HepG2 (cell line): ENCODE data around the gene CFTR. TPM values are rescaled to one million over a fixed set of nuclear protein-coding genes. Genes with fewer than 3 reads are reported as not detected.

ENCODE experiments used
- ATAC-seq: fragments of 200-7000 bp; cut with Tn5 transposase; 3 replicates; pipeline ENCODE4 v1.9.1; 2020; ENCODE audit warnings: mild to moderate bottlenecking, moderate library complexity
- BruUV-seq: library from RNA; stranded (reverse); fragments of 400-500 nt; replicated peaks from 2 replicates; lab custom pipeline; 2021; lab: Mats Ljungman, UMichigan
- CTCF ChIA-PET: fragments of 300-600 bp; formaldehyde crosslinking; extraction: SDS; loops from one replicate; lab custom pipeline; 2021; ENCODE audit warnings: low total read pairs, inconsistent platforms, low intra/inter-chr PET ratio; lab: Yijun Ruan, JAX
- POLR2A ChIA-PET: fragments of 350-600 bp; sonication (Branson Sonifier 250); formaldehyde crosslinking; loops from one replicate; lab custom pipeline; 2020; ENCODE audit warnings: antibody characterized with exemption, inconsistent platforms; lab: Yijun Ruan, JAX
- DNase-seq: peaks from one replicate; pipeline ENCODE4 v3.0.0-alpha.2; 2015; ENCODE audit warnings: low spot score
- FAIRE-seq: peaks from 3 replicates; lab custom pipeline; 2011; peaks lifted over from hg19 to GRCh38; lab: Jason Lieb, UNC
- H2AFZ ChIP-seq: one replicate; pipeline ENCODE4 v1.6.1; 2011; ENCODE audit warnings: low read length, inconsistent platforms
- H3K27ac ChIP-seq: fragments of 300-600 bp; 3 replicates; pipeline ENCODE4 v1.8.0; 2011; ENCODE audit warnings: mixed run types, mild to moderate bottlenecking, mixed read lengths, low read length, inconsistent platforms; ENCODE audit not compliant: insufficient read depth; ENCODE audit errors: extremely low read length
- H3K27me3 ChIP-seq, 2 experiments: fragments of 200-600 bp in 1 of 2; 2 replicates in 1 of 2; 3 replicates in 1 of 2; pipeline versions ENCODE4 v1.6.0 to v1.8.0; 2011; ENCODE audit warnings: low read length in 2 of 2, mild to moderate bottlenecking in 2 of 2, moderate library complexity in 2 of 2, inconsistent platforms in 1 of 2; ENCODE audit not compliant: insufficient read depth in 2 of 2, control insufficient read depth in 1 of 2
- H3K36me3 ChIP-seq, 2 experiments: fragments of 200-600 bp in 1 of 2; replicated peaks in 1 of 2; 2 replicates in 1 of 2; 3 replicates in 1 of 2; pipeline versions ENCODE4 v1.5.1 to v1.8.0; 2011; ENCODE audit warnings: low read length in 2 of 2, inconsistent platforms in 1 of 2; ENCODE audit not compliant: insufficient read depth in 2 of 2, control insufficient read depth in 1 of 2
- H3K4me1 ChIP-seq: 2 replicates; pipeline ENCODE4 v1.5.1; 2012; ENCODE audit warnings: low read length, inconsistent platforms; ENCODE audit not compliant: insufficient read depth
- H3K4me2 ChIP-seq: 2 replicates; pipeline ENCODE4 v1.6.0; 2011; ENCODE audit warnings: low read depth, low read length, inconsistent platforms
- H3K4me3 ChIP-seq, 3 experiments: fragments of 200-600 bp in 1 of 3; sonication (generic), shearing (Covaris generic) in 1 of 3; replicated peaks in 1 of 3; 2 replicates each; pipeline ENCODE4 v1.5.1; 2011 to 2016; ENCODE audit warnings: low read length in 3 of 3, inconsistent platforms in 2 of 3, low read depth in 2 of 3, mild to moderate bottlenecking in 2 of 3, control low read depth in 1 of 3, mixed read lengths in 1 of 3; ENCODE audit not compliant: insufficient read depth in 1 of 3
- H3K79me2 ChIP-seq: one replicate; pipeline ENCODE4 v1.6.1; 2011; ENCODE audit warnings: low read length, inconsistent platforms; ENCODE audit not compliant: insufficient read depth
- H3K9ac ChIP-seq: 2 replicates; pipeline ENCODE4 v1.6.0; 2011; ENCODE audit warnings: mild to moderate bottlenecking, low read depth, low read length, inconsistent platforms; ENCODE audit not compliant: insufficient read depth
- H3K9me3 ChIP-seq: 2 replicates; pipeline ENCODE4 v1.5.1; 2012; ENCODE audit warnings: mild to moderate bottlenecking, low read length
- H4K20me1 ChIP-seq: 2 replicates; pipeline ENCODE4 v1.6.0; 2011; ENCODE audit warnings: inconsistent platforms, mild to moderate bottlenecking, low read length, moderate library complexity; ENCODE audit not compliant: insufficient read depth
- CHD4 ChIP-seq: fragments of 200-600 bp; sonication (generic); IDR thresholded peaks from 2 replicates; pipeline ENCODE4 v1.7.0; 2017; ENCODE audit warnings: mild to moderate bottlenecking, low read length, borderline replicate concordance
- MED8 ChIP-seq: sonication (generic); formaldehyde crosslinking; IDR thresholded peaks from 2 replicates; pipeline ENCODE4 v1.8.1; 2023; ENCODE audit warnings: mild to moderate bottlenecking, missing genetic modification reagents; ENCODE audit not compliant: insufficient replicate concordance
- MIER3 ChIP-seq: IDR thresholded peaks from 2 replicates; pipeline ENCODE4 v1.6.1; 2016; ENCODE audit warnings: missing compliant biosample characterization, borderline replicate concordance
- NBN ChIP-seq: fragments of 450-650 bp; conservative IDR thresholded peaks from 2 replicates; pipeline ENCODE4 v1.6.1; 2017
- PRDM15 ChIP-seq: sonication (generic); formaldehyde crosslinking; IDR thresholded peaks from 2 replicates; pipeline ENCODE4 v1.4.0; 2020; ENCODE audit warnings: missing genetic modification reagents
- SMC3 ChIP-seq: IDR thresholded peaks from 2 replicates; pipeline ENCODE4 v1.6.1; 2011; ENCODE audit warnings: low read length, improper control_type of control experiment
- ZNF10 ChIP-seq: sonication (generic); formaldehyde crosslinking; IDR thresholded peaks from 2 replicates; pipeline ENCODE4 v1.4.0; 2020; ENCODE audit warnings: mild to moderate bottlenecking, low read depth, missing genetic modification reagents, borderline replicate concordance
- ZNF691 ChIP-seq: sonication (generic); formaldehyde crosslinking; IDR thresholded peaks from 2 replicates; pipeline ENCODE4 v1.4.0; 2020; ENCODE audit warnings: missing genetic modification reagents, low read depth, mild to moderate bottlenecking, borderline replicate concordance
- ZNF841 ChIP-seq: sonication (generic); formaldehyde crosslinking; IDR thresholded peaks from 2 replicates; pipeline ENCODE4 v1.8.1; 2023; ENCODE audit warnings: missing genetic modification reagents, borderline replicate concordance
- WGBS: methylation state at CpG from one replicate; pipeline ENCODE4 v1.1.6; 2017; ENCODE audit warnings: low lambda C conversion rate; 5-methylcytosine and 5-hydroxymethylcytosine counted together
- in situ Hi-C: cut with HindIII; loops from 2 replicates; pipeline ENCODE4 v1.10.0; 2017; ENCODE audit warnings: low pct_unique_long_range_greater_than_20kb; ENCODE audit not compliant: extremely low pct_ligation_motif_present
- intact Hi-C: fragments of 100-400 bp; cut with micrococcal nuclease; formaldehyde crosslinking; loops from one replicate; pipeline ENCODE4 v1.10.0; 2022; ENCODE audit not compliant: unreplicated experiment
- polyA plus RNA-seq, 8 experiments: library from polyadenylated mRNA; depleted of rRNA in 3 of 8; stranded (reverse) in 7 of 8; unstranded in 1 of 8; fragments of >200 nt; fragmentation: Illumina TruSeq in 4 of 8; extraction: Trizol in 4 of 8; gene quantifications; 2 replicates each; pipeline versions ENCODE4 v1.2.1 to v1.2.3, GENCODE V29; 2011 to 2016; ENCODE audit warnings: low read depth in 4 of 8, missing spikeins in 1 of 8, mixed read lengths in 1 of 8; ENCODE audit not compliant: insufficient read depth in 1 of 8
- total RNA-seq, 5 experiments: library from RNA; depleted of rRNA; stranded (reverse); fragments of >200 nt; fragmentation: Illumina TruSeq; extraction: Trizol; gene quantifications; 2 replicates each; pipeline ENCODE4 v1.2.3, GENCODE V29; 2016; ENCODE audit warnings: low read depth in 1 of 5
- TF ChIP-seq, protein P1 (sequence below): sonication (generic); formaldehyde crosslinking; IDR thresholded peaks from 2 replicates; pipeline ENCODE4 v1.4.0; 2020; ENCODE audit warnings: mild to moderate bottlenecking, missing genetic modification reagents
- TF ChIP-seq, protein P2 (sequence below): IDR thresholded peaks from 2 replicates; pipeline ENCODE4 v1.6.1; 2012; ENCODE audit warnings: inconsistent platforms
- TF ChIP-seq, protein P3 (sequence below): sonication (generic); formaldehyde crosslinking; IDR thresholded peaks from 2 replicates; pipeline ENCODE4 v1.4.0; 2020; ENCODE audit warnings: missing genetic modification reagents, borderline replicate concordance
- TF ChIP-seq, protein P4 (sequence below): sonication (generic); formaldehyde crosslinking; IDR thresholded peaks from 2 replicates; pipeline ENCODE4 v1.4.0; 2020; ENCODE audit warnings: missing genetic modification reagents, borderline replicate concordance

Gene CFTR
- total and polyA plus RNA-seq, 2 of the 13 experiments (the other 11 are each of a cell fraction or from before 2014, with no cell fraction given), result not detected

DNA sequence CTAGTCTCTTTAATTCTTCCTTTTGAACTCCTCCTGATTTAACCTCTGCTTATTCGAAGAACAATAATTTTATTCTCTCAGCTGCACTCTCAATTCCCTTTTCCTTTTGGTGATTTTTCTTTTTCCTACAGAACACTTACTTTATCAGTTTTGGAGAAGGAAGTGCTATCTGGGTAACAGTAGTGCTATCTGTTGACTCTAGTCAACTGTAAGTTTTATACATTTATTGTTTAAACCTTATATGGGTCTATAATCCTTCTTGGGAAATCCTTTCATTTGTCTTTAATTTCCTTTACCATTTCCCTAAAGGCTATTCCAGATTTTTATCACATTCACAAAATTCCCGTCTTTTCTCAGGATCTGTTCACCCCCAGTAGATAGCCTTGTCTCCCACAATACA is 64.2 kb downstream of the CFTR start:
- FAIRE-seq, result no peak
- no peaks in the 10 kb centered on the region for H3K27me3 ChIP-seq
- ChIA-PET POLR2A (no interaction called here), CTCF (no interaction called here)
- no peak for DNase-seq
- H3K4me2 ChIP-seq, result no peak overlapping the region
- H3K27ac ChIP-seq, result no peak overlapping the region
- H4K20me1 ChIP-seq, result no peaks in the 10 kb centered on the region
- H3K79me2 ChIP-seq, result no peaks in the 10 kb centered on the region
- H3K4me1 ChIP-seq, result no peaks in the 10 kb centered on the region
- 1% methylated on average over 2 of the region's 2 CpGs for WGBS
- H3K36me3 ChIP-seq, result no peaks in the 10 kb centered on the region
- H2AFZ ChIP-seq, result no peak overlapping the region
- in situ Hi-C loops, result no loop called here
- H3K9me3 ChIP-seq, result no peaks in the 10 kb centered on the region
- no peak overlapping the region for H3K9ac ChIP-seq
- ATAC-seq, result no peak
- BruUV-seq, result no TSS peak
- no peak overlapping the region for H3K4me3 ChIP-seq
- intact Hi-C loops, result no loop called here
- TF ChIP-seq MIER3 (CRISPR knock-in tag) (no peak), PRDM15 (CRISPR knock-in tag) (no peak), SMC3 (no peak), CHD4 (no peak), NBN (no peak), ZNF841 (no peak), ZNF691 (CRISPR knock-in tag) (no peak), ZNF10 (CRISPR knock-in tag) (no peak), MED8 (CRISPR knock-in tag) (no peak)
- TF ChIP-seq, protein P1, sequence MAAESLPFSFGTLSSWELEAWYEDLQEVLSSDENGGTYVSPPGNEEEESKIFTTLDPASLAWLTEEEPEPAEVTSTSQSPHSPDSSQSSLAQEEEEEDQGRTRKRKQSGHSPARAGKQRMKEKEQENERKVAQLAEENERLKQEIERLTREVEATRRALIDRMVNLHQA (CRISPR knock-in tag), result no peak
- TF ChIP-seq, protein P2, sequence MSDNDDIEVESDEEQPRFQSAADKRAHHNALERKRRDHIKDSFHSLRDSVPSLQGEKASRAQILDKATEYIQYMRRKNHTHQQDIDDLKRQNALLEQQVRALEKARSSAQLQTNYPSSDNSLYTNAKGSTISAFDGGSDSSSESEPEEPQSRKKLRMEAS, result no peak
- TF ChIP-seq, protein P3, sequence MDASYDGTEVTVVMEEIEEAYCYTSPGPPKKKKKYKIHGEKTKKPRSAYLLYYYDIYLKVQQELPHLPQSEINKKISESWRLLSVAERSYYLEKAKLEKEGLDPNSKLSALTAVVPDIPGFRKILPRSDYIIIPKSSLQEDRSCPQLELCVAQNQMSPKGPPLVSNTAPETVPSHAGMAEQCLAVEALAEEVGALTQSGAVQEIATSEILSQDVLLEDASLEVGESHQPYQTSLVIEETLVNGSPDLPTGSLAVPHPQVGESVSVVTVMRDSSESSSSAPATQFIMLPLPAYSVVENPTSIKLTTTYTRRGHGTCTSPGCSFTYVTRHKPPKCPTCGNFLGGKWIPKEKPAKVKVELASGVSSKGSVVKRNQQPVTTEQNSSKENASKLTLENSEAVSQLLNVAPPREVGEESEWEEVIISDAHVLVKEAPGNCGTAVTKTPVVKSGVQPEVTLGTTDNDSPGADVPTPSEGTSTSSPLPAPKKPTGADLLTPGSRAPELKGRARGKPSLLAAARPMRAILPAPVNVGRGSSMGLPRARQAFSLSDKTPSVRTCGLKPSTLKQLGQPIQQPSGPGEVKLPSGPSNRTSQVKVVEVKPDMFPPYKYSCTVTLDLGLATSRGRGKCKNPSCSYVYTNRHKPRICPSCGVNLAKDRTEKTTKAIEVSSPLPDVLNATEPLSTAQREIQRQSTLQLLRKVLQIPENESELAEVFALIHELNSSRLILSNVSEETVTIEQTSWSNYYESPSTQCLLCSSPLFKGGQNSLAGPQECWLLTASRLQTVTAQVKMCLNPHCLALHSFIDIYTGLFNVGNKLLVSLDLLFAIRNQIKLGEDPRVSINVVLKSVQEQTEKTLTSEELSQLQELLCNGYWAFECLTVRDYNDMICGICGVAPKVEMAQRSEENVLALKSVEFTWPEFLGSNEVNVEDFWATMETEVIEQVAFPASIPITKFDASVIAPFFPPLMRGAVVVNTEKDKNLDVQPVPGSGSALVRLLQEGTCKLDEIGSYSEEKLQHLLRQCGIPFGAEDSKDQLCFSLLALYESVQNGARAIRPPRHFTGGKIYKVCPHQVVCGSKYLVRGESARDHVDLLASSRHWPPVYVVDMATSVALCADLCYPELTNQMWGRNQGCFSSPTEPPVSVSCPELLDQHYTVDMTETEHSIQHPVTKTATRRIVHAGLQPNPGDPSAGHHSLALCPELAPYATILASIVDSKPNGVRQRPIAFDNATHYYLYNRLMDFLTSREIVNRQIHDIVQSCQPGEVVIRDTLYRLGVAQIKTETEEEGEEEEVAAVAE (CRISPR knock-in tag), result no peak
- TF ChIP-seq, protein P4, sequence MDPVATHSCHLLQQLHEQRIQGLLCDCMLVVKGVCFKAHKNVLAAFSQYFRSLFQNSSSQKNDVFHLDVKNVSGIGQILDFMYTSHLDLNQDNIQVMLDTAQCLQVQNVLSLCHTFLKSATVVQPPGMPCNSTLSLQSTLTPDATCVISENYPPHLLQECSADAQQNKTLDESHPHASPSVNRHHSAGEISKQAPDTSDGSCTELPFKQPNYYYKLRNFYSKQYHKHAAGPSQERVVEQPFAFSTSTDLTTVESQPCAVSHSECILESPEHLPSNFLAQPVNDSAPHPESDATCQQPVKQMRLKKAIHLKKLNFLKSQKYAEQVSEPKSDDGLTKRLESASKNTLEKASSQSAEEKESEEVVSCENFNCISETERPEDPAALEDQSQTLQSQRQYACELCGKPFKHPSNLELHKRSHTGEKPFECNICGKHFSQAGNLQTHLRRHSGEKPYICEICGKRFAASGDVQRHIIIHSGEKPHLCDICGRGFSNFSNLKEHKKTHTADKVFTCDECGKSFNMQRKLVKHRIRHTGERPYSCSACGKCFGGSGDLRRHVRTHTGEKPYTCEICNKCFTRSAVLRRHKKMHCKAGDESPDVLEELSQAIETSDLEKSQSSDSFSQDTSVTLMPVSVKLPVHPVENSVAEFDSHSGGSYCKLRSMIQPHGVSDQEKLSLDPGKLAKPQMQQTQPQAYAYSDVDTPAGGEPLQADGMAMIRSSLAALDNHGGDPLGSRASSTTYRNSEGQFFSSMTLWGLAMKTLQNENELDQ (CRISPR knock-in tag), result no peak
